HG03378 (cell line): ENCODE measurements around the gene GRN.

ENCODE experiments used
- ATAC-seq: cut with Tn5 transposase; IDR thresholded peaks from one replicate; pipeline ENCODE4 v1.9.1; 2021; ENCODE audit warnings: mild to moderate bottlenecking, moderate library complexity; ENCODE audit not compliant: unreplicated experiment

Gene GRN

DNA sequence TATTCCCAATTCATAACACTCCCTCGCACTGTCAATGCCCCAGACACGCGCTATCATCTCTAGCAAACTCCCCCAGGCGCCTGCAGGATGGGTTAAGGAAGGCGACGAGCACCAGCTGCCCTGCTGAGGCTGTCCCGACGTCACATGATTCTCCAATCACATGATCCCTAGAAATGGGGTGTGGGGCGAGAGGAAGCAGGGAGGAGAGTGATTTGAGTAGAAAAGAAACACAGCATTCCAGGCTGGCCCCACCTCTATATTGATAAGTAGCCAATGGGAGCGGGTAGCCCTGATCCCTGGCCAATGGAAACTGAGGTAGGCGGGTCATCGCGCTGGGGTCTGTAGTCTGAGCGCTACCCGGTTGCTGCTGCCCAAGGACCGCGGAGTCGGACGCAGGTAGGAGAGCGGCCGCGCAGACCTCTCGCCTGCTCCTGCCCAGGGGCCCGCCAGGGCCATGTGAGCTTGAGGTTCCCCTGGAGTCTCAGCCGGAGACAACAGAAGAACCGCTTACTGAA is at the start of gene GRN:
Gene GRN (plus strand): TSS at position 364 of the 515 bp plus-strand sequence. CDS start 3,863 bp downstream, outside the sequence.
- ATAC-seq: peak; percentile 48

DNA sequence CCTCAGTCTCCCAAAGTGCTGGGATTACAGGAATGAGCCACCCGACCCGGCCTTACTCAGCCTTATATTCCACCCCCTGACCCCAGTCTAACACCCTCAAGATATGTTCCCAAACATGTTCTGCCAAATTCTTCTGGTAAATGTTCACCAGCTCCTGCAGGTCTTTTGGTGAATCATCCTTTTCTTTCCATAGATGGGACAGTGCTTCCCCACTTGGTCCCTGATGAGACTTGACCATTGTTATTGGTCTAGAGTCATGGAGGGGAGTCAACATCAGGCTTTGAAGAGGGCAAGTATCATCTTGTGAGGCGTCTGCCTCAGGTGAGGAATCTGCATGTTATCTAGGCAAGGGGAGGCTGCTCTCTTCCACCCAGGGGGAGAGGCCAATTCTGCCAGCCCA is 47.1 kb upstream of the GRN start:
- no peak for ATAC-seq

DNA sequence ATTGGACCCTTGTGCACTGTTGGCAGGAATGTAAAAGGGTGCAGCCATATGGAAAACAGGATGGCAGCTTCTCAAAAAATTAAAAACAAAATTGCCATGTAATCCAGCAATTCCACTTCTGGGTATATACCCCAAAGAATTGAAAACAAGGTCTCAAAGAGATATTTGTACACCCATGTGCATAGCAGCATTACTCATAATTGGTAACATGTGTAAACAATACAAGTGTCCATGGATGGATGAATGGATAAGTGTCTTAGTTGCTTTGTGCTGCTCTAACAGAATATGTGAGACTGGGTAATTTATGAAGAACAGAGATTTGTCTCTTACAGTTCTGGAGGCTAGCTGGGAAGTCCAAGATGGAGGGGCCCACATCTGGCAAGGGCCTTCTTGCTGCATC is 40.5 kb upstream of the GRN start:
- no peak for ATAC-seq

DNA sequence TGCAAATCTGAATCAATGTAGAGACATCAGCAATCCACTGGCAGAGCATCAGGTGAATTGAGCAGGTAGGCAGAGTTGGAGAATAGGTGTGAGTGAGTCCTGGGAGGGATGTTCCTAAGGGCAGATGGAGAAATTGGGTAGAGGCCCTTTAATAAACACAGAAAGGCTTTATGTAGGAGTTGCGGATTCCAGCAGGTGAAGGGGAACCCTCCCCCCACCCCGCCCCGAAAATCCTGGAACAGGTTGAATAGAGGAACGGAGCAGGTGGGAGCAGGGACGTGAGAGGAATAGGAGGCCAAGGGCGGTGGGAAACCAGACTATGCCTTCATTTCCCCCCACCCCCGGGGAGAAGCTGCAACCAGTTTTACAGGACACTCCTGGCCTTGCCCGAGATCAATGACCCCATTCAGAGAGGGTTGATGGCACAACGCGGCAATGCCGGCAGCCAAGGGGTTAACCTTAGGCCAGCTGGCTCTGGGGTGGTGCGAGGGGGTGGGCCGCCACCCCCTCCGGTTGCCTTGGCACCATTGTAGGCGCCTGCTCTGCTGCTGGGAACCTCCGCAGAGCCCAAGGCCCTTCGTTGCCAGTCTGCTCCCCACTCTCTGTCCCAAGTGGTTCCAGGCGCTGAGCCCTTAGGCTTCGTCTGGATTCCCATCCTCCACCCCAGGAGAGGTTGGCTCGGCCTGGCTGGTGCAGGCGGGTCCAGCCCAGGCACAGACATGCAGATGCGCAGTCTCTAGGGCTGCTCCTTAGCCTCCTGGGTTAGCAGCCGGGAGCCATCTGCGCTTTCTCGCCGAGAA is 37.5 kb upstream of the GRN start:
- ATAC-seq: no peak

DNA sequence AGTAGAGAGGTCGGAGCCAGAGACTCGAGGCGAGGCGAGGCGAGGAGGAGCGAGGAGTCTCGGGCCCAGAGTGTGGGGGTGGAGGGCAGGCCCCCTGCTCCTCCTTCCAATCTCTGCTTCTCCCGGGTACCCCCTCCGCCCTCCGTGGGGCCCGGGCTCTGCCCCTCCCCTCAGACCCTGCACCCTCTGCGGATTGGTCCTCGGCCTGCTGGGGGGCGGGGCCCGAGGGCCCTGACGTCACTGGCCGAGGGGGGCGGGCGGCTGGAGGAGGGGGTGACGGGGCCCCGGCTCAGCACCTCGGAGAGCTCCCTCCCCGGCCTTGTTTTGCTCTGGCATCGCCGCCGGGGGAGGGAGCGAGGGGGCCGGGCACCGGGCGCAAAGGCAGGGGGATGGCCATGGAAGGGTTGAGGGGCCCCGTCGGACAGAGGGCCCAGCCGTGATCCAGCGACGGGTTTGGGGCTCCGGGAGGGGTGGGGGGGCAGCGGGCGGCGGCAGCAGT is 36.7 kb upstream of the GRN start, which contains the start of gene RUNDC3A:
Gene RUNDC3A (plus strand): TSS at position 282 of the 499 bp plus-strand sequence. CDS start 232 bp downstream, outside the sequence.
- no peak for ATAC-seq

DNA sequence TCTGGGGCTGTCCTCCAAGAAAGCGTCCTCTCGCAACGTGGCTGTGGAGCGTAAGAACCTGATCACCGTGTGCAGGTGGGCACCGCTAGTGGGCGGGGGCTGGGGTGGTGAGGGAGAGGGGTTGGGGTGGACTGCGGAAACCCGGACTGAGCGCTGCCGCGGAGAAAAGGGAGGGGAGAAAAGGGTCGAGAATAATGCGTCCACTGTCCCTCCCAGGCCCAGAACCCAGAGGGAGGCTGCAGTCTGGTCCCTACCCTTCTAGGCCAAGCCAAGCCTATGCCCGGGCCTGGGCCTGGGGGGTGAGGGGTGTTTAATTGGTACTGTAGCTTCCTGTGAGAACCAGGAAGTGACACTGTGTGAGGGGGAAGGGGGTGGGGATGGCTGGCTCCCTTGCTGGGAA is 36.2 kb upstream of the GRN start:
- ATAC-seq: no peak

DNA sequence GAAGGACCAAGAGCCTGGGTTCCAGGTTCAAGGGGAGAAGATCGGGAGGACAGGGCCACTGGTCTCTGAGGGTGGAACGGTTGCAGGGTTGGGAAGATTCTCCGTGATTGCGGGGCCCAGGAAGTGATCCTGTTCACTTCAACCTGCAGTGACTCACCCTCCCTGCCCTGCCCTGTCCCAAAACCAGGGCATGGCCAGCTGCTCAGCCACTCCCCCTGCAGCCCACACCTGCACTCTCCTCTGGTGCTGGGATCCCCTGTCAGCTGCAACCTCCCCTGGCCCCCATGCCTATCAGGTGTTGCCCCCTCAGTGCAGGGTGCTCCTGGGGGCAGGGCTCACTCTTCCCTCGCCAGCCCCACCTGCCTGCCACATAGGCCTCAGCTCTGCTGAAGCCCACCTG is 35.6 kb upstream of the GRN start:
- no peak for ATAC-seq

DNA sequence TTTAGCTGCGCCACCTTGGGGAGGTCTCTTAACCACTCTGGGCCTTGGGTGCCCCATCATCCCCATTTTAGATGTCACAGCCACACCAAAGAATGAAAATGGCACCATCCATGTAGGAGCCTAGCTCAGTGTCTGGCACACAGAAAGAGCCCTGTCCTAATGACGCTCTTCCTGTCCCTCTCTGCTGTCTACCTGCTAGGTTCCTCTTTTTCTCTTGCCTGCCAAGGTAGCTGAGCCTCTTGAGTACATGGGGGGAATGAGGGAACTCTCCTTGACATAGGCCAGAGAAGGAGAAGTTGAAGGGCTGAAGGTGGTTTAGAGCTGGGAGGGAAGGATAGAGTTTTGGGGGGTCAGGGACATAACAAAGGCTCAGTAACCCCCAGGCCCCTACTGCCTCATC is 34.9 kb upstream of the GRN start:
- ATAC-seq: no peak

DNA sequence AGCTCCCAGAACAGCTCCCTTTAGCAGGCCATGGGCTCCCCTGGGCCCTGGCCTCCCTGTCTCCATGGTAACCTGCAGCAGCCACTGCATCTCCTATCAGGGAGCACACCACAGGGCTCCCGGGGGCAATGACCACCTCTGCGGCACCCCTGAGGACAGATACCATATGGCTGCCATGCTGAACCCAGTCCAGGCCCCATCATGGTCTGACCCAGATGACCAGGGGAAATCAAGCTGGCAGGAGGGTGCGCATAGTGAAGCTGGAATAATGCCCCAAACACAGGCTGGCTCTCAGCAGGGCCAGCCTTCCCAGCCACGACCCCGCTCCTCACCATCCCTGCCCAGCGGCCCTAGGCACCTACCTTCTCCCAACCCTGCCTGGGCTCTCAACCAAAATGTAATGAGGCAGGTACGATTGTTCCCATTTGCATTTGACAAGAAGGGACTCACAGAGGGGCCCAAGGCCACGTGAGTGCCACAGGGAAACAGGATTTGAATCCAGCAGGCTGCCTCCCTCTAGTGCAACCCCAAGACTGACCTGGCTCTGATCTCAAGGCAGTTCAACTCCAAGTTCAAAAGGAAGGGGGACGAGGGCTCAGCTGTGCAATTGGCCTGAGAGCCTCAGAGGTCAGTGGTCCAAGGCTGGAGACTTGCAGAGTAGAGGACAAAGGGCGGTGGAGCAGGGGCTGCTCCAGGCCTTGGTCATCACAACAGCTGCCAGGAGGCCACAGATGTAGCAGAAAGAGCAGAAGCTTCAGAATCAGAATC is 34.3 kb upstream of the GRN start:
- ATAC-seq: no peak

DNA sequence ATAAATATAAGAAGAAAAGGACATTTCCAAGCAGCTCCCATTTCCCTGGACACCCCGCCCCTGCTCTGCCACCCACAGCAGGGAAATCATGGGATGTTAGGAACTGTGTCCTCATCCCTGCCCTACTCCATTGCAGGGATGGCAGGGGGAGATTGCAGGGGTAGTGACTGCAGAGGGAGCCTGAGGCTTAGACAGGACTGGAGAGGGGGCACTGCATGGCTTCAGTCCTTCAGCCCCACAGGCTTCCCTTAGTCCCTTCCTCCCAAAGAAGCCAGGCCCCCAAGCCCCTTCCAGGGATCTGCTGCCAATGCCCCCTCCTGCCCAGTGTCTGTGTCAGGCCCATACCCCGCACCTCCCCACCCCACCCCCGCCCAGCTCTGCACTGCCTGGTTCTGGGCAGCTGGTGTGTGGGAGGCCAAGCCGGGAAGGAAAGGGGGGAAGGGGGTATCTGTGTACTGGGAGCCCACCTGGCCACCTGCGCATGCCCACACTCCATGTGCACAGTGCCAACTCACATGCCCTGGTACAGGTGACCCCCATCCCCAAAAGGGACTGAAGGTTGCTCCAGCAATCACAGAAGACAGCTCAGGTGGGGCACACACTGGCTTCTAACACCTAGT is 33.4 kb upstream of the GRN start:
- ATAC-seq: no peak

DNA sequence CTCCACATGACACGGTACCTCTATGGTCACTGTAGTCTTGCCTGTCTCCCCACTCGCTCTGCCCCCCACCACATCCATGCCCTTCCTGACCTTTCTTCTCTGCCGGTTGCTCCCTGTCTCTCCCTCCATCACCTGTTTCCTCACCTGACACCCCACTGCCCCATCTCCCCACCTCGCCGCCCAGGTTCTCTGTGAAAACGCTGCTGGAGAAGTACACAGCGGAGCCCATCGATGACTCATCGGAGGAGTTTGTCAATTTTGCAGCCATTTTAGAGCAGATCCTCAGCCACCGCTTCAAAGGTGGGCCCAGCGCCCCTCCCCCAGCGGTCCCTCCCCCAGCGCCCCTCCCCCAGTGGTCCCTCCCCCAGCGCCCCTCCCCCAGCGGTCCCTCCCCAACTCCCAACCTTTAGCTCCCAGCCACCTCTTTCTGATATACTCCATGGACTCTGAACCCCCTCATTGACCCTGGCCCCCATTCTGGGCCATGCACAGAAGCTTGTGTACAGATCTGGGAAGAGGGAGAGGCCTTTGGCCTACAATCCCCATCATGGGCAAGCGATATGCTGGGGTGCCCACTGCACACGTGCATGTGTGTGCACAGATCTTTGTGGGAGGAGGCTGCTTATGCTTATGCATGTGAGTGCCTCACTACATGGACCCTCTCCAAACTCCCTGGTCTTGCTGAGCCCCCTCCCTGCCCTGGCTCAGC is 32.6 kb upstream of the GRN start:
- no peak for ATAC-seq

DNA sequence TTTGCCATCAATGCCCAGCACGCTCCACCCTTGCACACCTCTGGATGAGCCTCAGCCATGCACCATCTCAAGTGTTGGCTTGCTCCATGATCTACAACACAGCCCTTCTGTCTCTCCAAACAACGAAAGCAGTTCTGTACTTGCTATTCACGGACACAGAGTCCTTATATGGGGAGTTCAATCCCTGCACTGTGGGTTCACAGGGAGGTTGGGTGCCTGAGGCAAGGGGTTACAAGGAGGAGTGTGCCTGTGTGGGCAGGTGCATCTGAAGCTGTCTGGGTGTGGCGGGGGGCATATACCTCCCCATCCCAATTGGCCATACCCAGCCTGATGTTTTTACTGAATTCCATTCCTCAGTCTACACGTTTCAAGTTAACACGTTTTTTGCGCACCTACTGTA is 31.1 kb upstream of the GRN start:
- no peak for ATAC-seq

DNA sequence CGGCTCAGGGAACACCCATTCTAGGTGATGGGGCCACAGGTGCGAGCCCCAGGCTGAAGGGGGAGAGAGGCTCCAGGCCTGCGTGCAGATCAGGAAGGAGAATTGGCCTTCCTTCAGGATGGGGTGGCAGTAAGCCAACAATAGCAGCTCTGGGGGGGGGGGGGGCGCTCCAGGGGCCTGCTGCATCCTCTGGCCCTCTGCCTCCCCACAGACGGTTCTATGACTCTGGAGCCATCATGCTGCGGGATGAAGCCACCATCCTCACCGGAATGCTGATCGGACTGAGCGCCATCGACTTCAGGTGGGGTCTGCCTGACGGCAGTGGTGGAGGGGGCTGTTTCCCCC is 30.6 kb upstream of the GRN start:
- no peak for ATAC-seq

DNA sequence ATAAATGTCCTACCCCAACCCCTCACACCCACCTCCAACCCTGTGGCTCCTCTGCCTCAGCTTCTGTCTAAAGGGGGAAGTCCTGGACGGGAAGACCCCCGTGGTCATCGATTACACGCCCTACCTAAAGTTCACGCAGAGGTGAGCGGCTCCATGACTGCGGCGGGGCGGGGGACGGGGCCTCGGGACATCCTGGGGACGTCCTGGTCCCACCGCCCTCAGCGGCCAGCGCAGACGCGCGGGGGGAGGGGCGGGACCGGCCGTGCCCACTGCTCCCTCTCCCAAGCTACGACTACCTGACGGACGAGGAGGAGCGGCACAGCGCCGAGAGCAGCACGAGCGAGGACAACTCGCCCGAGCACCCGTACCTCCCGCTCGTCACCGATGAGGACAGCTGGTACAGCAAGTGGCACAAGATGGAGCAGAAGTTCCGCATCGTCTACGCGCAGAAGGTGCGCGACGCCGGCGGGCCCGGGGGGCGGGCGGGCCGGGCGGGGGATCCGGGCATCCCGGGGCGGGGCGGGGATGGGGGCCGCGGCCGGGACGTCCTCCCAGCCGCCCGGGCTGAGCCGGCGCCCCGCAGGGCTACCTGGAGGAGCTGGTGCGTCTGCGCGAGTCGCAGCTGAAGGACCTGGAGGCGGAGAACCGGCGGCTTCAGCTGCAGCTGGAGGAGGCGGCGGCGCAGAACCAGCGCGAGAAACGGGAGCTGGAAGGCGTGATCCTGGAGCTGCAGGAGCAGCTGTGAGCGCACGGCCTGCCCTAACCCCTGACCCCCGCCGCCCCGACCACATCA is 30.0 kb upstream of the GRN start:
- no peak for ATAC-seq

DNA sequence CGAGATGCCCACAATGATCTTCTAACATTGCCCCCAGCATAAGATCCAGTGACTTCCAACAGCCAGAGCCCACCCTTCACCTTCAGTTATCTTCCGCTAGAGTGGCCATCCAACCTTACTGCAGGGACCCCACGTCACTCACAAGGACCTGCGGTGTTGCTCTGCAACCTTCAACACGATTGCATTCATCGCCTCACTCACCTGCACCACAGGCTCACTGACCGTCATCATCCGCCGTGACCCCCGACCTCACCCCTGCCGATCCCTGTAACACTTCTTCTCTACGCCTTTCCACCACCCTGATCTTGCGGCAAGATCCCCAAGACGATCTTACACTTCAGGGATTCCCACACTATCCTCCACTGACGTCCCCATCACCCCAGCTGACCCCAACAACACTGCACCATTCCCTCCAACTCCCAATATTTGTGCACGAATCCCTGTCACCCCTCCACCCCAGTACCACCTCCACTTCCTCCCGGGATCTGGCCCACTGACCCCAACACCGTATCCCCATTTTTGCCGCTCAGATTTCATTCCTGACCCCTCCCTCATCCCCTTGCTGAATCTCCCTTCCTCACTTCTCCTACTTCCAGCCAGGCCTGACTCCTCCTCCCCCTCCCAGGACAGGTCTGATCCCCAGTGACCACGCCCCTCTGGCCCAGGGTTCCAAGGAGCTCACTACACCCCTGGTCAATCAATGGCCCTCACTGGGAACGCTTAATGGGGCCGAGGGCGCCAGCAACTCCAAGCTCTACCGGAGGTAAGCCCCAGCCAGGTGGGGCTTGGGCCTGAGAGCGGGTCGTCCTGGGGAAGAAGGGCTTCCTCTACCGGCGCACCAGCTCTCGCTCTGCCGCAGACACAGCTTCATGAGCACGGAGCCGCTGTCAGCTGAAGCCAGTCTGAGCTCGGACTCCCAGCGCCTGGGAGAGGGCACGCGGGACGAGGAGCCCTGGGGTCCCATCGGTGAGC is 29.1 kb upstream of the GRN start:
- no peak for ATAC-seq

DNA sequence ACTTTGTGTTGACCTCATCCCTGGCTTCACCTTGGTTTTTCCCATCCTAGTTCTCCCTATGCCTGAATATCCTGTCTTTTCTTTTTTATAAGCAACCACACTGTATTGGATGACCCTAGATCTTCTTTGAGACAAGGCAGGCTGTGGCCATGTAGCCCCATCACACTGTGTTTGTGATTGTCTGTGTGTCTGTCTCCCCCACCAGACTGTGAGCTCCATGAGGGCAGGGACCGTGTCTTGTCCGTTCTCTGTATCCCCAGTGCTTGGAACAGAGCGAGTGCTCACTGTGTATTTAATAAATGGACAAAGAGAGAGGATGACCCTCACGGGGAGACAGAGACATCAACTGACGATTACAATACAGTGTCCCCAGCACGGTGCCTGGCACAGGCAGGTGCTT is 27.6 kb upstream of the GRN start:
- ATAC-seq: no peak

DNA sequence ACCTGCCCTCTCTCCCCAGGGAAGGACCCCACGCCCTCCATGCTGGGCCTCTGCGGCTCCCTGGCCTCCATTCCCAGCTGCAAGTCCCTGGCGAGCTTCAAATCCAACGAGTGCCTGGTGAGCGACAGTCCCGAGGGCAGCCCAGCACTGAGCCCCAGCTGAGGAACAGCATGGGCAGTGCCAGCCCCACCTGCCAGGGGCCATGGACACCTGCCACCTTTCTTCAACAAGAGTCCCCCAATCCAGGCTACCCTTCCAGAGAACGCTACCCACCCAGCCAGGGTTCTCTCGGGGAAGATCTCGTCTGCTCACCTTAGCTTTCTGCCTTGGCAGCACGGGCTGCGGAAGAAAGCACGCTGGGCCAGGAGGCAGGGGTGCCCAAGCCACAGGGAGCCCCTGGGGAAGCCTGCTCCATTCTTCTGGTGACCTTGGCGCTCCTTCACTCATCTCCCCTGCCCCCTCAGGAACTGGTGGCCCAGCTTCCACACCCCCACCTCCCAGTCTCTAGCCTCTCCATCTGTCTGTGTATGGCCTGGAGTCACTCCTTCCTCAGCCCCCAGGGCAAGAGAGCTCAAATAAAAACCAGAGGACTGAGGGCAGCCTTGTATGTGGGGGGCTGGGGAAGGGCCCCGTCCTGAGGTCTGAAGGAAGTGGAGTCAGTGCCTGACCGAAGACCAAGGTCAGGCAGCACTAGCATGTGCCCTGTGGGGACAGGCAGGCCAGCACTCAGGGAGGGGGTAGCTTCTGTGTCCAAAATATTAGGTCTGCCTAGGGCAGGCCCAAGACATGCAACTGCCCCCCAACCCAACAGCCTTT is 26.8 kb upstream of the GRN start:
- no peak for ATAC-seq

DNA sequence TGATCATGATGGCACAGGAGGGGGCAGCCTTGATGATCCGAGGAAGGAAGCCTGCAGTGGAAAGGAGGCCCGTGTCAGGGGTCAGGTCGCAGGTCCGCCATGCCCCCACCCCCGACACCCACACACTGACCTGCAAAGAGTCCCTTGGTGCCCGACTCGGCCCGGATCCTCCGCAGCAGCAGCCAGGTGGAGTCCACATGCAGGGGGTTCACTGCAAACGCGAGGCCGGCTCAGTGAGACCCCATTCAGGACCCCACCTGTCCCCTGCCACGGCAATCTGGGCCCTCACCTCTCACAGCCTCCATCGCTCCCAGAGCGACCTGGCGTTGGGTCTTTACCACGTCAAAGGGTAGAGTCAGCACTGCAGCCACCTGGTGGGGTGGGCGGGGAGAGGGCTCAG is 25.0 kb upstream of the GRN start:
- no peak for ATAC-seq
